ENCODE results near the gene DEFB118.
"Not testable (repeated sequence)": the region's sequence is repeated elsewhere in the genome, so short reads cannot be mapped to it uniquely, and the experiment has no call there.

Gene DEFB118

GRCh38 chr20:31368301-31368700, at the start of gene DEFB118:
DEFB118 (plus strand) TSS chr20:31368601; CDS start chr20:31368651, 50 bp downstream.
- DNase-seq = no peak

GRCh38 chr20:31322504-31322903, 45.9 kb upstream of the DEFB118 start:
- DNase-seq = no peak

- no peak for DNase-seq
Observed at GRCh38 chr20:31330893-31331292, 37.5 kb upstream of the DEFB118 start.

GRCh38 chr20:31341470-31341869, 26.9 kb upstream of the DEFB118 start:
- no peak for DNase-seq

- no peak for DNase-seq
Observed at GRCh38 chr20:31355981-31356380, 12.4 kb upstream of the DEFB118 start.

- no peak for DNase-seq
Observed at GRCh38 chr20:31363295-31363694, 5.1 kb upstream of the DEFB118 start.

GRCh38 chr20:31364272-31364671, 4.1 kb upstream of the DEFB118 start:
- DNase-seq = not testable (repeated sequence)

GRCh38 chr20:31374346-31374745, 5.9 kb downstream of the DEFB118 start:
- no peak for DNase-seq

- DNase-seq = no peak
Observed at GRCh38 chr20:31390490-31390889, 22.1 kb downstream of the DEFB118 start, which contains the start of gene DEFB119. DEFB119 (minus strand) TSS chr20:31390590; CDS start chr20:31390483, 107 bp downstream.

GRCh38 chr20:31392836-31393235, 24.4 kb downstream of the DEFB118 start:
- DNase-seq = no peak

- DNase-seq = no peak
Observed at GRCh38 chr20:31394900-31395299, 26.5 kb downstream of the DEFB118 start.

GRCh38 chr20:31403886-31404285, 35.5 kb downstream of the DEFB118 start:
- DNase-seq = no peak

- no peak for DNase-seq
Observed at GRCh38 chr20:31406115-31406514, 37.7 kb downstream of the DEFB118 start, which contains the start of gene DEFB121. DEFB121 (minus strand) TSS chr20:31406215; CDS start chr20:31406152, 63 bp downstream.

GRCh38 chr20:31410011-31410410, 41.6 kb downstream of the DEFB118 start:
- no peak for DNase-seq

GRCh38 chr20:31414381-31414780, 46.0 kb downstream of the DEFB118 start:
- DNase-seq = no peak

- no peak for DNase-seq
Observed at GRCh38 chr20:31415653-31416052, 47.3 kb downstream of the DEFB118 start.

- DNase-seq = no peak
Observed at GRCh38 chr20:31418307-31418706, 49.9 kb downstream of the DEFB118 start.
